ENCODE results near the gene OR51A2. TPM values are rescaled to one million over a fixed set of nuclear protein-coding genes. Genes with fewer than 3 reads are reported as not detected.

The OR51A2 gene
- total and polyA plus RNA-seq, 12 donors = not detected

DNA sequence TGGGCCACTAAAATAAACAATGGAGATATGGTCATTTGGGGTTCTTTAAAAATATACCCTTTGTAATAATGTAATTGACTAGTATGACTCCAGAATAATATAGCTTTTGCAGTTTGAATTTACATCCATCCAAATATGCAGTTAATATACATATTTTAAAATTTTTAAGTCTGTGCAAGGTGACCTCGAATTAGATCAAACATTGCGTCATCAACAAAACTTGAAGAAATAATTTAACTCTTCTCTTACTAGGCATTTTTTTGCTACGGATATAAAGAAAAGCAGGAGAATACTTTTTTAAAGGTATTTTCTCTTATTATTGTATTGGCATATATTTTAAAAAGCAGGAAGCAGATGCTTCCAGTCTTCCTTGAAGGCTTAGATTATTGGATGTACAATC is 18.8 kb downstream of the OR51A2 start:
- Histone ChIP-seq H3K27me3 (peaks cover 0 to 3% (median 0%) of the 10 kb centered on the region in 7 donors), H3K4me3 (no peak overlapping the region), H3K9me3 (peaks cover 0 to 4% (median 0%) of the 10 kb centered on the region in 11 donors), H3K36me3 (no peaks in the 10 kb centered on the region), H3K27ac (no peak overlapping the region), H3K4me1 (no peaks in the 10 kb centered on the region)
- TF ChIP-seq, protein P1, sequence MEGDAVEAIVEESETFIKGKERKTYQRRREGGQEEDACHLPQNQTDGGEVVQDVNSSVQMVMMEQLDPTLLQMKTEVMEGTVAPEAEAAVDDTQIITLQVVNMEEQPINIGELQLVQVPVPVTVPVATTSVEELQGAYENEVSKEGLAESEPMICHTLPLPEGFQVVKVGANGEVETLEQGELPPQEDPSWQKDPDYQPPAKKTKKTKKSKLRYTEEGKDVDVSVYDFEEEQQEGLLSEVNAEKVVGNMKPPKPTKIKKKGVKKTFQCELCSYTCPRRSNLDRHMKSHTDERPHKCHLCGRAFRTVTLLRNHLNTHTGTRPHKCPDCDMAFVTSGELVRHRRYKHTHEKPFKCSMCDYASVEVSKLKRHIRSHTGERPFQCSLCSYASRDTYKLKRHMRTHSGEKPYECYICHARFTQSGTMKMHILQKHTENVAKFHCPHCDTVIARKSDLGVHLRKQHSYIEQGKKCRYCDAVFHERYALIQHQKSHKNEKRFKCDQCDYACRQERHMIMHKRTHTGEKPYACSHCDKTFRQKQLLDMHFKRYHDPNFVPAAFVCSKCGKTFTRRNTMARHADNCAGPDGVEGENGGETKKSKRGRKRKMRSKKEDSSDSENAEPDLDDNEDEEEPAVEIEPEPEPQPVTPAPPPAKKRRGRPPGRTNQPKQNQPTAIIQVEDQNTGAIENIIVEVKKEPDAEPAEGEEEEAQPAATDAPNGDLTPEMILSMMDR (IDR thresholded peaks at IDR 0.05) = no peak
- ATAC-seq = no peak
- intact Hi-C loops (cut with DNase I) = no loop called here
- 78 to 83% methylated on average over 3 of the region's 3 CpGs for WGBS, 2 donors
- DNase-seq = no peak

DNA sequence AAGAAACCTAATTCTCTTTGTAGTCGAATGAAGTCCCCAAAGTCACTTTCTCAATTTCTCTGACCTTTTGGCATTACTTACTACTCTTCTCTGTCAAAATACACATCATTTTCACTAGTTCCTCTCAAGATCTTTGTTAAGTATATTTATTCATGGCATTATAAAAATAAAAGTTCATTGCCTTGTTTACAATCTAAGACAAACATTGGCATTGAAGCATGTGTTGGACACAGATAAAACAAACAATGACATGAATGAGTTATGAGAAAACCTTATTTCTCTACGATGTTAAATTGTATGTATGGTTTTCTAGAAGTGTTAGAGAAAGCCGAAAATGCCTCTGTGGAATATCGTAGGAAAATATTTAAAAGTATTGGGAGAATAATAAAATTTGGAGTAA is 22.8 kb downstream of the OR51A2 start:
- peaks cover 0 to 4% (median 0%) of the 10 kb centered on the region in 11 donors for H3K9me3 ChIP-seq
- no peak overlapping the region for H3K4me3 ChIP-seq
- H3K27me3 ChIP-seq = no peaks in the 10 kb centered on the region
- no peaks in the 10 kb centered on the region for H3K36me3 ChIP-seq
- 84 to 88% methylated on average over 4 of the region's 4 CpGs for WGBS, 2 donors
- no peak for ATAC-seq
- no peak overlapping the region for H3K27ac ChIP-seq
- TF ChIP-seq, protein P1 (IDR thresholded peaks at IDR 0.05) = no peak
- intact Hi-C loops (cut with DNase I) = no loop called here
- no peak for DNase-seq
- no peaks in the 10 kb centered on the region for H3K4me1 ChIP-seq

DNA sequence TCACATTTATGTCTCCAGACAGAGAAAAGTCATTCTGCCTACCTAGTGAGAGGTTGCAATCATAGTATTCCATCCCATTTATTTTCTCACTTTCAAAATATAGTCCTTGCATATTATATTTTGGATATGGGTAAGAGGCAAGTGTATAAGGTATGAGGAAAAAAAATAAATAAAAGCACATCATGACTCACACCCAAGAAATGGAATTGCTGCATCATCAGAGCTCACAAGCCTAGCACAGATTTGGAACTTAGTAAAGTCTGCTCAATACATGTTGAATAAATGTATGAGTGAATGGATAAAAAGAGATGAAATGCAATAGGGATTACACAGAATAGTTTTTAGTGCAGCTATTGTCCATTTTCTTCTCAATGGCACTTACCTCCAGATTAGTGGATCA is 28.9 kb downstream of the OR51A2 start:
- intact Hi-C loops (cut with DNase I) = no loop called here
- H3K9me3 ChIP-seq = no peaks in the 10 kb centered on the region
- TF ChIP-seq, protein P1 (IDR thresholded peaks at IDR 0.05) = no peak
- H3K4me3 ChIP-seq = no peak overlapping the region
- H3K27ac ChIP-seq = no peak overlapping the region
- H3K36me3 ChIP-seq = no peaks in the 10 kb centered on the region
- no peak for DNase-seq
- H3K27me3 ChIP-seq = no peaks in the 10 kb centered on the region
- ATAC-seq = no peak
- no peaks in the 10 kb centered on the region for H3K4me1 ChIP-seq

DNA sequence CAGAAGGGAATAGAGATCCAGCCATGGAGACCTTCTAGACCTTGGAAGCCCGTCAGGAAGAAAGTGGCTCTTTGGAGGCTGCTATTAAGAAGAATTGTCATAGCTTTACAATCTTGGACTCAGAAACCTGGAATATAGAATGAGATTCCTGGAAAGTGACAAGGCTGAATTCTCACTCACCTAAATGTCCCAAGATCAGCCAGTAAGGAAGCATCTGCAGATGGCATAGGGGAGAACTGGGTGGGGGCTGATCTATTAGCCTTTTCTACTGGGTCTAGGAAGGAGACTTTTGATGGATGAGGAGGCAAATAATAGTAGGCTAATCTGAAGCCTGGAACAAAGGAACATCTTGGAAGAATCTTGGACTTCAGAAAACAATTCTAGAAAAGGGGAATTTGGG is 31.3 kb downstream of the OR51A2 start, which contains the start of gene OR51G1:
OR51G1 (minus strand) TSS at position 101 of the 400 bp plus-strand sequence; CDS start at position 101, 0 bp downstream.
- H3K4me1 ChIP-seq = no peaks in the 10 kb centered on the region
- ATAC-seq (no peak), DNase-seq (no peak)
- no peaks in the 10 kb centered on the region for H3K27me3 ChIP-seq
- no peak within 1 kb of the TSS for H3K4me3 ChIP-seq
- H3K27ac ChIP-seq = no peak within 1 kb of the TSS
- no peaks in the 10 kb centered on the region for H3K9me3 ChIP-seq
- WGBS, 2 donors = 70 to 73% methylated on average over 1 of the region's 1 CpG
- no peaks in the 10 kb centered on the region for H3K36me3 ChIP-seq
- intact Hi-C loops (cut with DNase I) = no loop called here
- TF ChIP-seq, protein P1 (IDR thresholded peaks at IDR 0.05) = no peak

Data from heart right ventricle (tissue), 16 donors.